SU-DHL-6 (cell line): ENCODE data around the gene ITIH1.

Experiments
- H2AFZ ChIP-seq: fragments of 200-600 bp; sonication (generic); 2 replicates; pipeline ENCODE4 v1.6.1; 2014; ENCODE audit warnings: low read depth, mild to moderate bottlenecking, moderate library complexity, mixed read lengths, antibody characterized with exemption, low read length; ENCODE audit not compliant: severe bottlenecking
- H3F3A ChIP-seq: fragments of 200-600 bp; shearing (Covaris generic); 2 replicates; pipeline ENCODE4 v1.6.0; 2016; ENCODE audit warnings: antibody characterized with exemption, mild to moderate bottlenecking; ENCODE audit not compliant: insufficient read depth
- H3K27ac ChIP-seq: fragments of 200-600 bp; sonication (generic); 2 replicates; pipeline ENCODE4 v1.5.1; 2016; ENCODE audit warnings: low read depth, mild to moderate bottlenecking, low read length, moderate library complexity, mixed read lengths
- H3K27me3 ChIP-seq: fragments of 200-600 bp; sonication (generic), shearing (Covaris generic); 2 replicates; pipeline ENCODE4 v1.6.0; 2014; ENCODE audit warnings: mild to moderate bottlenecking, low read length
- H3K36me3 ChIP-seq: fragments of 200-600 bp; sonication (generic); 2 replicates; pipeline ENCODE4 v1.6.1; 2014; ENCODE audit warnings: mild to moderate bottlenecking, low read length, mixed read lengths
- H3K4me2 ChIP-seq: fragments of 300-600, 200-600 bp; shearing (Covaris generic), sonication (generic); 2 replicates; pipeline ENCODE4 v1.6.0; 2014; ENCODE audit warnings: low read length, low read depth, mild to moderate bottlenecking; ENCODE audit not compliant: poor library complexity, severe bottlenecking
- H3K4me3 ChIP-seq: fragments of 200-600 bp; sonication (generic); 2 replicates; pipeline ENCODE4 v1.5.1; 2014; ENCODE audit warnings: antibody characterized with exemption, low read length, mild to moderate bottlenecking, mixed read lengths; ENCODE audit not compliant: insufficient read depth, poor library complexity, severe bottlenecking
- H3K79me2 ChIP-seq: fragments of 200-600 bp; sonication (generic); 2 replicates; pipeline ENCODE4 v1.6.1; 2014; ENCODE audit warnings: mild to moderate bottlenecking, low read length, moderate library complexity; ENCODE audit not compliant: insufficient read depth
- H3K9ac ChIP-seq: fragments of 200-600 bp; sonication (generic); 2 replicates; pipeline ENCODE4 v1.7.0; 2014; ENCODE audit warnings: mild to moderate bottlenecking, low read length
- H3K9me2 ChIP-seq: fragments of 200-600 bp; sonication (generic); replicated peaks from 2 replicates; pipeline ENCODE4 v1.6.1; 2014; ENCODE audit warnings: low read length; ENCODE audit not compliant: insufficient read depth
- H3K9me3 ChIP-seq: fragments of 200-600 bp; sonication (generic); 2 replicates; pipeline ENCODE4 v1.6.1; 2014; ENCODE audit warnings: low read length, mixed read lengths; ENCODE audit not compliant: insufficient read depth
- H4K20me1 ChIP-seq: fragments of 200-600 bp; sonication (generic); 2 replicates; pipeline ENCODE4 v1.6.1; 2014; ENCODE audit warnings: low read depth, mild to moderate bottlenecking, antibody characterized with exemption, low read length, moderate library complexity, mixed read lengths
- CTCF ChIP-seq: fragments of 200-600 bp; sonication (generic); IDR thresholded peaks from one replicate; pipeline ENCODE4 v1.5.1; 2017; ENCODE audit warnings: antibody characterized with exemption, mild to moderate bottlenecking, low read length, moderate library complexity; ENCODE audit not compliant: insufficient read depth, poor library complexity, severe bottlenecking
- EZH2phosphoT487 ChIP-seq: fragments of 200-600 bp; sonication (generic), shearing (Covaris generic); conservative IDR thresholded peaks from 2 replicates; pipeline ENCODE4 v1.6.1; 2018; ENCODE audit warnings: mild to moderate bottlenecking, antibody characterized with exemption, low read length, moderate library complexity, mixed read lengths

ITIH1 gene

GRCh38 chr3:52779837-52780585 is 2.6 kb downstream of the ITIH1 start:
- Histone ChIP-seq H3K9me3 (no peaks in the 10 kb centered on the region), H3F3A (no peaks in the 10 kb centered on the region), H3K36me3 (no peaks in the 10 kb centered on the region), H3K9me2 (no peaks in the 10 kb centered on the region), H3K27me3 (no peaks in the 10 kb centered on the region), H3K4me2 (no peak overlapping the region), H4K20me1 (no peaks in the 10 kb centered on the region), H3K4me3 (no peak overlapping the region), H3K27ac (no peak overlapping the region), H2AFZ (no peak overlapping the region), H3K9ac (no peak overlapping the region), H3K79me2 (no peaks in the 10 kb centered on the region)
- TF ChIP-seq CTCF (no peak), EZH2phosphoT487 (no peak)

- Histone ChIP-seq H2AFZ (no peak overlapping the region), H3K36me3 (no peaks in the 10 kb centered on the region), H3K9ac (no peak overlapping the region), H3F3A (no peaks in the 10 kb centered on the region), H3K27ac (no peak overlapping the region), H3K9me3 (no peaks in the 10 kb centered on the region), H3K9me2 (no peaks in the 10 kb centered on the region), H3K4me3 (no peak overlapping the region), H4K20me1 (no peaks in the 10 kb centered on the region), H3K27me3 (no peaks in the 10 kb centered on the region), H3K4me2 (no peak overlapping the region), H3K79me2 (no peaks in the 10 kb centered on the region)
- no peak for TF ChIP-seq CTCF
Observed at GRCh38 chr3:52781741-52782140, 4.3 kb downstream of the ITIH1 start.

GRCh38 chr3:52782412-52783210 is 5.2 kb downstream of the ITIH1 start:
- H3K79me2 ChIP-seq, result no peaks in the 10 kb centered on the region

GRCh38 chr3:52783211-52783555 is 5.8 kb downstream of the ITIH1 start:
- H3K27me3 ChIP-seq, result no peaks in the 10 kb centered on the region

More at GRCh38 chr3:52782412-52783210, 5.2 kb downstream of the ITIH1 start:
- H3K9ac ChIP-seq, result no peak overlapping the region
- H3F3A ChIP-seq, result no peaks in the 10 kb centered on the region
- no peaks in the 10 kb centered on the region for H3K27me3 ChIP-seq
- no peak overlapping the region for H3K4me2 ChIP-seq
- no peak for TF ChIP-seq EZH2phosphoT487
- no peaks in the 10 kb centered on the region for H3K9me2 ChIP-seq
- no peaks in the 10 kb centered on the region for H3K36me3 ChIP-seq
- H3K4me3 ChIP-seq, result no peak overlapping the region
- H2AFZ ChIP-seq, result no peak overlapping the region
- H3K27ac ChIP-seq, result no peak overlapping the region
- no peaks in the 10 kb centered on the region for H3K9me3 ChIP-seq
- H4K20me1 ChIP-seq, result no peaks in the 10 kb centered on the region

More at GRCh38 chr3:52783211-52783555, 5.8 kb downstream of the ITIH1 start:
- Histone ChIP-seq H4K20me1 (no peaks in the 10 kb centered on the region), H2AFZ (no peak overlapping the region), H3K4me3 (no peak overlapping the region), H3K79me2 (no peaks in the 10 kb centered on the region), H3K9ac (no peak overlapping the region), H3K9me3 (no peaks in the 10 kb centered on the region), H3F3A (no peaks in the 10 kb centered on the region), H3K9me2 (no peaks in the 10 kb centered on the region), H3K4me2 (no peak overlapping the region), H3K36me3 (no peaks in the 10 kb centered on the region), H3K27ac (no peak overlapping the region)
- TF ChIP-seq EZH2phosphoT487 (no peak), CTCF (no peak)
